Small intestine (tissue), 7 donors: ENCODE results near the gene CCNY. TPM values are rescaled to one million over a fixed set of nuclear protein-coding genes. Genes with fewer than 3 reads are reported as not detected.
A peak's percentile ranks its signal among the peaks of the same experiment; 100 is the strongest.
"Not testable (repeated sequence)": the region's sequence is repeated elsewhere in the genome, so short reads cannot be mapped to it uniquely, and the experiment has no call there.

ENCODE experiments used
- DNase-seq, 2 donors: peaks; one replicate each; pipeline versions ENCODE4 v3.0.0 to v3.0.0-alpha.2; 2013
- FAIRE-seq: peaks from 2 replicates; lab custom pipeline; 2012; peaks lifted over from hg19 to GRCh38; lab: Jason Lieb, UNC
- H3K27ac ChIP-seq, 3 donors: one replicate each; pipeline ENCODE4 v1.5.1; 2013; ENCODE audit warnings: low read length in 2 of 3, mild to moderate bottlenecking in 2 of 3, control low read depth in 1 of 3, inconsistent platforms in 1 of 3, low read depth in 1 of 3, moderate library complexity in 1 of 3
- H3K27me3 ChIP-seq, 3 donors: one replicate each; pipeline ENCODE4 v1.6.1; 2013; ENCODE audit warnings: low read length in 3 of 3, inconsistent platforms in 1 of 3; ENCODE audit not compliant: control insufficient read depth in 3 of 3, insufficient read depth in 3 of 3
- H3K36me3 ChIP-seq, 3 donors: one replicate each; pipeline ENCODE4 v1.6.1; 2013; ENCODE audit warnings: low read length in 3 of 3, inconsistent platforms in 1 of 3, low read depth in 1 of 3, mild to moderate bottlenecking in 1 of 3, moderate library complexity in 1 of 3; ENCODE audit not compliant: control insufficient read depth in 3 of 3, insufficient read depth in 2 of 3
- H3K4me1 ChIP-seq, 3 donors: one replicate each; pipeline ENCODE4 v1.6.1; 2013; ENCODE audit warnings: low read length in 2 of 3, inconsistent platforms in 1 of 3, low read depth in 1 of 3, mild to moderate bottlenecking in 1 of 3, moderate library complexity in 1 of 3; ENCODE audit not compliant: control insufficient read depth in 3 of 3, insufficient read depth in 2 of 3
- H3K4me3 ChIP-seq, 3 donors: one replicate each; pipeline ENCODE4 v1.5.1; 2013; ENCODE audit warnings: low read length in 3 of 3, control low read depth in 1 of 3, inconsistent platforms in 1 of 3, low read depth in 1 of 3, mild to moderate bottlenecking in 1 of 3, moderate library complexity in 1 of 3
- H3K9me3 ChIP-seq, 2 donors: one replicate each; pipeline ENCODE4 v1.6.1; 2013; ENCODE audit warnings: low read depth in 1 of 2, low read length in 1 of 2; ENCODE audit not compliant: control insufficient read depth in 2 of 2, insufficient read depth in 1 of 2
- WGBS, 3 donors: extraction: QIAGEN DNeasy Blood & Tissue Kit; methylation state at CpG; one replicate each; pipeline ENCODE4 v1.1.7; 2013; 5-methylcytosine and 5-hydroxymethylcytosine counted together
- polyA plus RNA-seq, 4 donors: library from polyadenylated mRNA; stranded (reverse) in 3 of 4; unstranded in 1 of 4; fragments of 200-250 nt in 3 of 4; fragments of 120-200 nt in 1 of 4; gene quantifications; one replicate each; pipeline versions ENCODE4 v1.2.1 to v1.2.3, GENCODE V29; 2013
- donor health status: healthy with polysubstance abuse.
- donor health status: control.
- donor health status: control.
- donor health status: Bipolar disorder and iron deficiency.
- donor health status: healthy.

The CCNY gene
- polyA plus RNA-seq, 4 donors, result 26.7 to 50.2 (median 32.3) TPM

DNA sequence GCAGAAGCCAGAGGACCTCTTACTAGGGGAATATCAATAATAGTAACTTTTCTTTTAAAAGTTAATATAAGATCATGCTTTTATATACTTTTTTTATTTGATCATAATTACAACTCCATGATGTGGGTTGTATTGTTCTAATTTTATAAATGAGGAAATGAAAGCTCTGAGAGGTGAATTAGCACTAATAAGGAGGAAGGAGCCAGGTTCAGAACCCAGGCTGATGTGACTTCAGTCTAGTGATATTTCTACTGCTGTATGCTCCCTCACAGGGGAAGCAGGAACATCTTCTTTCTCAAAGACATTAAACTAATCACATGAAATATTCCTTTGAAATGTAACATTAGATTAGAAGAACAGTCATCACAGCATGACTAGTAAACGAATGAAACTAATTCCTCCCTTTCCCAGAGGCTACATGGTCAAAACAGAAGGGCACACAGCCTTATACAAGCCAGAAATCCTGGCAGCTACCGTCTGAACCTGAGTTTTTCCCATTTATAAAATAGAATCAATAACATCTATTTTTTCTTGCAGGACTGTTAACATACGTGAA lies 187.4 kb downstream of the CCNY start:
- WGBS, 3 donors, result 85 to 87% (median 86%) methylated on average over 3 of the region's 3 CpGs
- H3K36me3 ChIP-seq, result peaks cover 0 to 17% (median 3%) of the 10 kb centered on the region in 3 donors
- no peaks in the 10 kb centered on the region for H3K9me3 ChIP-seq
- no peaks in the 10 kb centered on the region for H3K27me3 ChIP-seq
- FAIRE-seq (no peak), DNase-seq (no peak)
- H3K4me1 ChIP-seq, result no peaks in the 10 kb centered on the region
- no peak overlapping the region for H3K27ac ChIP-seq
- no peak overlapping the region for H3K4me3 ChIP-seq

DNA sequence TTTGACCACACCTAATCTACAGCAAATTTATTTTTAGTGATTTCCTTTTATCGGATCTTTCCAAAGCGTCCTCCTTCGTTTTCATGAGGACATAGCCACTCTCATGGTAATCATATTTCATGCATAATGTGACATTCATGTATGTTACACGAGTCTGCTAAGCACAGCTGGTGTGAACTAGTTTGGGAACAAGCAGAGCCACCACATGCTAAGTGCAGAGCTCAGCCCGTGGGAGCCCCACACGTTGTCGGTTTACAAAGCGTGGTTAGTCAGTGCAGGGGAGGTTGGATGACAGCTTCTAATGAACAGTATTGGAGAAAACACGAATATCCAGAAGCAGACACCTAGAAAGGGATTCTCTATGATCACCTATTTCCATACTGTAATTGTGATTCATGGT lies 190.4 kb downstream of the CCNY start:
- WGBS, 3 donors, result 77 to 84% (median 80%) methylated on average over 9 of the region's 9 CpGs
- H3K27ac ChIP-seq, result no peak overlapping the region
- no peak overlapping the region for H3K4me3 ChIP-seq
- peaks cover 3 to 17% (median 4%) of the 10 kb centered on the region in 3 donors for H3K36me3 ChIP-seq
- no peaks in the 10 kb centered on the region for H3K4me1 ChIP-seq
- DNase-seq (no peak), FAIRE-seq (no peak)
- H3K27me3 ChIP-seq, result no peaks in the 10 kb centered on the region
- no peaks in the 10 kb centered on the region for H3K9me3 ChIP-seq

DNA sequence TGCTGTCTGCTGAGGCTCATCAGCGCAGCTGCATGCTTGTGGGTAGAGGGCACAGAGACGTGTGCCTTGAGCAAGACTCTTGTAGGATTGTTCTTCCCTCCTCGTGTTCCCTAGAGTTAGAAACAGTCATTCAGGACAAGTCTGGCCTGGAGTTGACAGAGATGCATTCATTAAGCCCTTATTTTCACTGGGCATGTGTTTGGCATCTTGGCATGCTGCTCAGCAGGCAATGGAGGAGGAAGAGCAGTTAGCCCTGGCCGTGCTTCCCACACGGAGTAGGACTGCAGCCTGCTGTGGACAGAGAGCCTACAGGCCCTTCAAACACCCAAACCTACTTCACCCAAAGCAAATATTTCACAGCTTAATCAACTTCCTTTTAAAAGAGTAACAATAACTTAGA lies 195.8 kb downstream of the CCNY start:
- H3K4me3 ChIP-seq, result no peak overlapping the region
- WGBS, 3 donors, result 92 to 96% (median 93%) methylated on average over 5 of the region's 5 CpGs
- no peak for DNase-seq
- H3K27me3 ChIP-seq, result no peaks in the 10 kb centered on the region
- peaks cover 0 to 17% of the 10 kb centered on the region in 2 donors for H3K9me3 ChIP-seq
- no peak overlapping the region for H3K27ac ChIP-seq
- H3K4me1 ChIP-seq, result no peaks in the 10 kb centered on the region
- H3K36me3 ChIP-seq, result peaks cover 6 to 40% (median 9%) of the 10 kb centered on the region in 3 donors
- FAIRE-seq, result no peak

DNA sequence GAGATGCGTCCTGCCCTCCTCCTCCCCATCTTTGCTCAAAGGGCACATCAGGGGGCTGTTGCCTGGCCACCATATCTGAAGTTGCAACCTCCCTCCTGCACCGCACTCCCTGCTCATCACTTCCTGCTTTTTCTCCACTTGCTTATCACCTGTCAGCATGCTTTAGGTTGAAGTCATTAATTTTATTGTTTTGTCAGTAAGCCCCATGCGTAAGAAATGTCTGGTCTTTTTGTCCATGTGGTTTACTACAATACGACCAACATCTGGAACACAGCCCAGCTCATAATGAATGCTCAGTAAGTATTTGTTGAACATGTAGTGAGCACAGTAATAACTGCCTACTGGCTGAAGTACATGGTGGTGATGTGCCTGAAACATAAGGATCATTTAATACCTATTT lies 197.3 kb downstream of the CCNY start:
- Histone ChIP-seq H3K36me3 (peaks cover 6 to 43% (median 10%) of the 10 kb centered on the region in 3 donors), H3K4me3 (no peak overlapping the region), H3K9me3 (peaks cover 0 to 20% of the 10 kb centered on the region in 2 donors), H3K4me1 (no peaks in the 10 kb centered on the region), H3K27ac (no peak overlapping the region), H3K27me3 (no peaks in the 10 kb centered on the region)
- FAIRE-seq (no peak), DNase-seq (peak in 1 of 2 donors; percentile 4)
- 34 to 59% (median 42%) methylated on average over 4 of the region's 4 CpGs for WGBS, 3 donors

DNA sequence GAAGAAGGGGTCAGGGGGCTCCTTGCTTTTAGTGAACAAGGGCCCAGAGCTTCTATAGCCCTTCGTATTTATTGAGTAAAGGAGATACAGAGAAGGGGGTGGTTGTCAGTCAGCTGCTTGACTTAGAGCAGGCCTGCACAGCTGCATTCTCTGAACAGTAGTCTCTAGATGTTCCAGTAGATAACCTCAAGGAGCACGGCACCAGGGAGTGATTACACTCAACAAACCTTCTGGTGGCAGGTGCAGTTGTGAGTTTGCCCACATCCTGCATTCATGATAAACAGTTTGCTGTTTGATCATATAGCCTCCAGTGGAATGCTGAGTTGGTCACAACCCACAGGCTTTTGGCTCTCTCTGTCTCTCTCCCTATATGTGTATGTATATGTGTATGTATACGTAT lies 198.8 kb downstream of the CCNY start:
- H3K27me3 ChIP-seq, result no peaks in the 10 kb centered on the region
- no peak overlapping the region for H3K27ac ChIP-seq
- H3K9me3 ChIP-seq, result peaks cover 0 to 20% of the 10 kb centered on the region in 2 donors
- no peak for FAIRE-seq
- H3K4me1 ChIP-seq, result no peaks in the 10 kb centered on the region
- no peak for DNase-seq
- H3K4me3 ChIP-seq, result no peak overlapping the region
- 92 to 94% (median 92%) methylated on average over 3 of the region's 3 CpGs for WGBS, 3 donors
- peaks cover 5 to 44% (median 10%) of the 10 kb centered on the region in 3 donors for H3K36me3 ChIP-seq

DNA sequence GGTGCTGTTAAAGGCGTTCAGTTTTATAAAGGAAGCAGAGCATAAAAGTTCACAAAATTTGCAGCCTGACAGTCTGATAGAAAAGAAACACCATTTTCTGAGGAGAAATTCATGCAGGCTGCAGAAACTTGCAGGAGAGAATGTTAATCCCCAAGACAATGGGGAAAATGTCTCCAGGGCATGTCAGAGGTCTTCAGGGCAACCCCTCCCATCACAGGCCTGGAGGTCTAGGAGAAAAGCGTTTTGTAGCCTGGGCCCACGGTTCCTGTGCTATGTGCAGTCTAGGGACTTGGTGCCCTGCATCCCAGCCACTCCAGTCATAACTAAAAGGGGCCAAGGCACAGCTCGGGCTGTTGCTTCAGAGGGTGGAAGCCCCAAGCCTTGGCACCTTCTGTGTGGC lies 200.5 kb downstream of the CCNY start:
- Histone ChIP-seq H3K4me1 (no peaks in the 10 kb centered on the region), H3K27ac (no peak overlapping the region), H3K27me3 (no peaks in the 10 kb centered on the region), H3K9me3 (peaks cover 0 to 20% of the 10 kb centered on the region in 2 donors), H3K4me3 (no peak overlapping the region), H3K36me3 (peaks cover 3 to 40% (median 7%) of the 10 kb centered on the region in 3 donors)
- DNase-seq, result no peak
- WGBS, 3 donors, result 95 to 98% (median 97%) methylated on average over 4 of the region's 4 CpGs
- no peak for FAIRE-seq

DNA sequence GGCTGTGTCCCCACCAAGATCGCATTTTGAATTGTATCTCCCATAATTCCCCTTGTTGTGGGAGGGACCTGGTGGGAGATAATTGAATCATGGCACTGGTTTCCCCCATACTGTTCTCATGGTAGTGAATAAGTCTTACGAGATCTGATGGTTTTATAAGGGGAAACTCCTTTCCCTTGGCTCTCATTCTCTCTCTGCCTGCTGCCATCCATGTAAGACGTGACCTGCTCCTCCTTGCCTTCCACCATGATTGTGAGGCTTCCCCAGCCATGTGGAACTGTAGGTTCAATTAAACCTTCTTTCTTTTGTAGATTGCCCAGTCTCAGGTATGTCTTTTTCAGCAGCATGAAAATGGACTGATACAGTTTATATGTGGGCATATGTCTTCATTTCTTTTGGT lies 201.6 kb downstream of the CCNY start:
- WGBS, 3 donors, result 95 to 100% (median 100%) methylated on average over 3 of the region's 3 CpGs
- H3K27ac ChIP-seq, FAIRE-seq, H3K4me1 ChIP-seq, H3K27me3 ChIP-seq, DNase-seq, H3K4me3 ChIP-seq: not testable (repeated sequence)
- Histone ChIP-seq H3K9me3 (peaks cover 0 to 20% of the 10 kb centered on the region in 2 donors), H3K36me3 (peaks cover 6 to 31% (median 7%) of the 10 kb centered on the region in 3 donors)

DNA sequence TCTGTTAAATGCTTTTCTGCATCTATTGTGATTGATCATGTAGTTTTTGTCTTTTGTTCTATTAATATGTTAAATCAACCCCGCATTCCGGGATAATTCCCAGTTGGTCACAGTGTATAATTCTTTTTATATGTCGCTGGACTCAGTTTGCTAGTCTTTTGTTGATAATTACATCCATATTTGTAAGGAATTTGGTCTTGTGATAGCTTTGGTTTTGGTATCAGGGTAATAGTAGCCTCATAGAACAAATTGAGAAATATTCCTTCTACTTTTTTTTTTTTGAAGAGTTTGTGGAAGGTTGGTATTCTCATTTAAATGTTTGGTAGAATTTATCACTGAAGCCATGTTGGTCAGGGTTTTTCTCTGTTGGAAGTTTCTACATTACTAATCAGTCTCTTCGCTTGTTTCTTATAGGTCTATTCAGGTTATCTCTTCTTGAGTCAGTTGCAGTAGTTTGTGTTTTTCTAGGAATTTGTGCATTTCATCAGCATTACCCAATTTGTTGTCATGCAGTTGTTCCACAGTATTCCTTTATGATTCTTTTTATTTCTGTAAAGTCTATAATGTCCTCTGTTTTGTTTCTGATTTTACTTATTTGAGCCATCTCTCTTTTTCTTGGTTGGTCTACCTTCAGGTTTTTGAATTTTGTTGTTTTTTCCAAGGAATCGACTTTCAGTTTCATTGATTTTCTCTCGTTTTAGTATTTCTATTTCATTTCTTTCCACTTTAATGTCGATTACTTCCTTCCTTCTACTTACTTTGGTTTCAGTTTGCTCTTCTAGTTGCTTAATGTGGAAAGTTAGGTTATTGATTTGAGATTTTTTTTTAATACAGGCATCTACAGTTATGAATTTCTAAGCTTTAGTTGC lies 204.2 kb downstream of the CCNY start:
- FAIRE-seq (no peak), DNase-seq (no peak)
- H3K9me3 ChIP-seq, result peaks cover 0 to 17% of the 10 kb centered on the region in 2 donors
- no peak overlapping the region for H3K4me3 ChIP-seq
- H3K27me3 ChIP-seq, result no peaks in the 10 kb centered on the region
- 82 to 92% (median 83%) methylated on average over 7 of the region's 7 CpGs for WGBS, 3 donors
- no peak overlapping the region for H3K27ac ChIP-seq
- H3K36me3 ChIP-seq, result peaks cover 7 to 24% (median 8%) of the 10 kb centered on the region in 3 donors
- no peaks in the 10 kb centered on the region for H3K4me1 ChIP-seq
